ENCODE measurements around the gene BRAT1.

GRCh38 chr7:2512179-2512661 lies 43.1 kb downstream of the BRAT1 start:
- TF ChIP-seq CTCF (IDR thresholded peaks at IDR 0.05; ENCODE audit: insufficient read depth, low read depth, low read length) (no peak), EZH2 (IDR thresholded peaks at IDR 0.05; ENCODE audit: insufficient read depth, low read length) (no peak)

All from astrocyte (in vitro differentiated cells and primary cell).